ENCODE results near the gene DISP3.

The DISP3 gene

DNA sequence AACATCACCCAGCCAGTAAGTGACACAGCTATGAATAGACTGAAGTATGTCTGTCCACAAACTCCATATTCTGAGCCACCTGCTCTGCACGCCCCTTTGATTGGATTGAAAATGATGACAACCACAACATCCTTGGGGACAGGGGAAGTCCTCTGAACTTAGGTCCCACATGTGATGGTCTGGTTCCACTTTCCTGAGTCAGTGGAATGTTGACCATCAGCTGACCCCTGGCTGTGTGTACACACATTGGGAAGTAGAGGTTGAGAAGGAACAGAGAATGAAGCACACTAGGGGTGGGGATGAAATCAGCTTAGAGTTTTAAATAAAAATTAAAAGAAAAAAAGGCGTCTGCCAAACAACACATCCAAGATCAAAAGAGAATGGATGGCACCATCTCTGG is 8.0 kb upstream of the DISP3 start:
- no peaks in the 10 kb centered on the region for H3K4me1 ChIP-seq
- DNase-seq (ENCODE audit: low spot score in 2 of 2), result no peak
- no peak overlapping the region for H3K4me3 ChIP-seq
- H3K27me3 ChIP-seq (ENCODE audit: low read depth), result no peaks in the 10 kb centered on the region
- in situ Hi-C loops (cut with MboI; ENCODE audit: low sequenced_read_pairs), result loop anchor here (10.0 kb wide), 1 partner anchor 244 kb away; no protein-coding TSS in a partner anchor
- H3K9me3 ChIP-seq, result no peaks in the 10 kb centered on the region
- no peaks in the 10 kb centered on the region for H3K36me3 ChIP-seq (replicated peaks)

DNA sequence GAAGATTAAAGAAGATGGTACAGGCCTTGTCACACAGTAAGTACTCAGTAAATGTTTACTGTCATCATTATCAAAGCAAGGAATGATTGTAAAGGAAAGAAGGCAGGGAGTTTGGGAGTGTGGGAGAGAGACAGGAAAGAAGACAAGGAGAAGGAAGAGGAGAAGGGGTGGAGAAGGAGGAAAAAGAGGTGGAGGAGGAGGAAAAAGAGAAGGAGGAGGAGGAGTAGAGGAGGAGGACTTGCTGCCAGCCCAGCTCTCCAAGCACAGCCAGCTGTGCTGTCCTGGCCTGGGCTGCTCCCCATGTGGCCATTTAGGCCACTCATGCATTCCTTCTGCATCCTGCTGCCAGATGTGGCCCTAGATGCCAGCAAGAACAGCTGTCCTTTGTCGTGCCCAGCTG is 7.5 kb upstream of the DISP3 start:
- in situ Hi-C loops (cut with MboI; ENCODE audit: low sequenced_read_pairs), result loop anchor here (10.0 kb wide), 1 partner anchor 243 kb away; no protein-coding TSS in a partner anchor
- H3K27me3 ChIP-seq (ENCODE audit: low read depth), result 0 out of 2 replicates have a peak, but pooled peaks cover 3% of the 10 kb centered on the region
- H3K36me3 ChIP-seq (replicated peaks), result no peaks in the 10 kb centered on the region
- H3K9me3 ChIP-seq, result no peaks in the 10 kb centered on the region
- no peak for DNase-seq (ENCODE audit: low spot score in 2 of 2)
- H3K4me3 ChIP-seq, result no peak overlapping the region
- no peaks in the 10 kb centered on the region for H3K4me1 ChIP-seq

DNA sequence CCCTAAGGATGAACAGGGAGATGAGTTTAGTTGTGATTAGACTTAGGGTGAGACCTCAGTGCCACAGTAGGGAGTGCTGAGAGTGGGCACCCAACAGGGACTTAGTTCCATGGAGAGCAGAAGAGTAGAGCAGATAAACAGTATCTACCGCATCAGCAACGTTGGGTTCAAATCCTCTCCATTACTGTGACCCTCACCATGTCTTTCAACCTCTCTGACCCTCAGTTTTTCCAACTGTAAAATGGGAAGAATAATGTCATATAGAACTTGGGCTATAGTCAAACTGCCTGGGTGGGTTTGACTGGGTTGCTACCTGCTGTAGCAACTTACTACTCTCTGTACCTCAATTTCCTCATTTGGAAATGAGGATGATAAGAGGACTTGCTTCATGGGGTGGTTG is 6.7 kb upstream of the DISP3 start:
- in situ Hi-C loops (cut with MboI; ENCODE audit: low sequenced_read_pairs), result loop anchor here (10.0 kb wide), 1 partner anchor 243 kb away; no protein-coding TSS in a partner anchor
- no peaks in the 10 kb centered on the region for H3K36me3 ChIP-seq (replicated peaks)
- no peaks in the 10 kb centered on the region for H3K4me1 ChIP-seq
- H3K4me3 ChIP-seq, result no peak overlapping the region
- no peaks in the 10 kb centered on the region for H3K9me3 ChIP-seq
- DNase-seq (ENCODE audit: low spot score in 2 of 2), result no peak
- 0 out of 2 replicates have a peak, but pooled peaks cover 3% of the 10 kb centered on the region for H3K27me3 ChIP-seq (ENCODE audit: low read depth)

DNA sequence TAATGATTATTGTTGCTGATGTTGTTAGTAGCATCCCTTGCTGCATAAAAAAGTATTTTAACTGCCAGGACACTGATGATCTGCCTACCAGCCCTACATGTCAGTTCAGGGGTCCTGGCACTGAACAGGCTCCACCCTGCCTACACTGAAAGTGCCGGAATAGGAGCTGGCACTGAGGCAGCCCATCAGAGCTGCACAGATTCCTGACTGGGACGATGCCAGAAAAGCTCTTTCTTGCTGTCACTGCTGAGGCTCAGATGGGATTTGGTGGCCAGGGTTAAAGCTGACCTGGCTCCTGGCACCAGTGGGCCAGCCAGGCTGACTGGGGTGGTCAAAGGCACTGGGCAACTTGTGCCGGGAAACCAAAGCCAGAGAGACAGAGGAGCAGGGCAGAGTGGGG is 6.2 kb upstream of the DISP3 start:
- Histone ChIP-seq H3K36me3 (replicated peaks) (no peaks in the 10 kb centered on the region), H3K27me3 (ENCODE audit: low read depth) (0 out of 2 replicates have a peak, but pooled peaks cover 3% of the 10 kb centered on the region), H3K4me1 (no peaks in the 10 kb centered on the region), H3K4me3 (no peak overlapping the region), H3K9me3 (no peaks in the 10 kb centered on the region)
- in situ Hi-C loops (cut with MboI; ENCODE audit: low sequenced_read_pairs), result loop anchor here (10.0 kb wide), 1 partner anchor 242 kb away; no protein-coding TSS in a partner anchor
- no peak for DNase-seq (ENCODE audit: low spot score in 2 of 2)

DNA sequence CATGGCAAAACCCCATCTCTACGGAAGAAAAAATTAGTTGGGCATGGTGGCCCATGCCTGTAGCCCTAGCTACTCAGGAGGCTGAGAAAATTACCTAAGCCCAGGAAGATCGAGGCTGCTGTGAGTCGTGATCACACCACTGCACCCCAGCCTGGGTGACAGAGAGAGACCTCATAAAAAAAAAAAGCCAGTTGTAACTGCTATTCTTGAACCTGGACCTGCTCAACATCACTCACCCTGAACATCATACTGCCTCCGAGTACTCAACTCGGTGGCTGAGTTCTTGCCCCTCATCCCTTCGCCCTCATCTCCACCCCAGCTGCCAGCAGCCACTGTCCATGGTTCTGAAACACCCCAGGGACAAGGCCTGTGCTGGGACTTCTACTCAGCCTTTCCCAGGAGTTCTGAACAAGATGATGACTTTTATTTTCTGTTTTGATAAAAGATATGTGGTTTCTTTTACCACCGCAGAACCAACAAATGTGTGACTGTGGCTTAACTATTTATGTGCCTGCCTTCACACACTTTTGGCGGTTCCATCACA is 5.4 kb upstream of the DISP3 start:
- Histone ChIP-seq H3K9me3 (no peaks in the 10 kb centered on the region), H3K4me3 (no peak overlapping the region), H3K27me3 (ENCODE audit: low read depth) (peaks cover 3% of the 10 kb centered on the region), H3K4me1 (no peaks in the 10 kb centered on the region), H3K36me3 (replicated peaks) (no peaks in the 10 kb centered on the region)
- in situ Hi-C loops (cut with MboI; ENCODE audit: low sequenced_read_pairs), result loop anchor here (10.0 kb wide), 1 partner anchor 241 kb away; no protein-coding TSS in a partner anchor
- peak in 1 of 2 experiments; percentile 74 for DNase-seq (ENCODE audit: low spot score in 2 of 2)

DNA sequence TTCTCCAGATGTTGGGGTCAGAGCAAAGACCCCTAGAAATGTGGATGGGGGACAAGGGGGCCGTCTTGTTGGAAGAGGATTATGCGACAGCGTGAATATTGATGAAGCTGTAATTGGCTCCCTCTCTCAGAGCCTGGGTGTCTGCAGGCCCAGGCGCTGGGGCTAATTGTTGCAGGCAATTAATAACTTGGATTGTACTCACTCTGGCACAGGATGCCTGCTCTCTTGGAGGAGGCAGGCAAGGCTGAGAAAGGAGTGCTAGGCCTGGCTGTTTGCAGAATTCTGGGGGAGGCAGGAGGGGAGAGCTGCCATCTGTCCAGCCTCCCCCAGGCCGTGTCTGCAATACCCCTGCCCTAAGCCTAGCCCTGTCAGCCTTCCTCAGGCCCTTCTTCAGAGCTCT is 4.1 kb upstream of the DISP3 start:
- DNase-seq (ENCODE audit: low spot score in 2 of 2), result no peak
- Histone ChIP-seq H3K27me3 (ENCODE audit: low read depth) (peaks cover 9% of the 10 kb centered on the region), H3K4me3 (no peak overlapping the region), H3K36me3 (replicated peaks) (no peaks in the 10 kb centered on the region), H3K4me1 (no peaks in the 10 kb centered on the region; the same call in 1 of the 2 replicates), H3K9me3 (no peaks in the 10 kb centered on the region)
- in situ Hi-C loops (cut with MboI; ENCODE audit: low sequenced_read_pairs), result loop anchor here (10.0 kb wide), 1 partner anchor 240 kb away; no protein-coding TSS in a partner anchor

DNA sequence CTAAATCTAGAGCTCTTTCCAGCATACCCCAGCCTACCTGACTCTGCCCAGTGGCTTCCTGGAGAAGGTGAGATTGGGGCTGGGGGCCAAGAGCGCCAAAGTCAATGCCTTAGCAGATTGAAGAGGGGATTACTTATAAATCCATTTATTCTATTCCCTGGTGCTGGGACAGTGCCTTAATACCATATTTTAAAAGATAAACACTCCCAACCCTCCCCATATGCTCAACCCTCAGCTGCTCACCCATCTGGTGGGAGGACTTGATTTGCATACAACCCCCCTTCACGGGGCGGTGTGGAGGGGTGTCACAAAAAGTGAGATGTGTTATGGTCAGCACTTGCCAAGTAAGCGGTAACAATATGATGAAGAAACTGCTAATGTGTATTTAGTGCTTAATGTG is 3.2 kb upstream of the DISP3 start:
- no peak overlapping the region for H3K4me3 ChIP-seq
- in situ Hi-C loops (cut with MboI; ENCODE audit: low sequenced_read_pairs), result loop anchor here (10.0 kb wide), 1 partner anchor 239 kb away; no protein-coding TSS in a partner anchor
- no peaks in the 10 kb centered on the region for H3K36me3 ChIP-seq (replicated peaks)
- H3K27me3 ChIP-seq (ENCODE audit: low read depth), result peaks cover 18% of the 10 kb centered on the region
- no peak for DNase-seq (ENCODE audit: low spot score in 2 of 2)
- H3K4me1 ChIP-seq, result no peaks in the 10 kb centered on the region; the same call in 1 of the 2 replicates
- H3K9me3 ChIP-seq, result no peaks in the 10 kb centered on the region

DNA sequence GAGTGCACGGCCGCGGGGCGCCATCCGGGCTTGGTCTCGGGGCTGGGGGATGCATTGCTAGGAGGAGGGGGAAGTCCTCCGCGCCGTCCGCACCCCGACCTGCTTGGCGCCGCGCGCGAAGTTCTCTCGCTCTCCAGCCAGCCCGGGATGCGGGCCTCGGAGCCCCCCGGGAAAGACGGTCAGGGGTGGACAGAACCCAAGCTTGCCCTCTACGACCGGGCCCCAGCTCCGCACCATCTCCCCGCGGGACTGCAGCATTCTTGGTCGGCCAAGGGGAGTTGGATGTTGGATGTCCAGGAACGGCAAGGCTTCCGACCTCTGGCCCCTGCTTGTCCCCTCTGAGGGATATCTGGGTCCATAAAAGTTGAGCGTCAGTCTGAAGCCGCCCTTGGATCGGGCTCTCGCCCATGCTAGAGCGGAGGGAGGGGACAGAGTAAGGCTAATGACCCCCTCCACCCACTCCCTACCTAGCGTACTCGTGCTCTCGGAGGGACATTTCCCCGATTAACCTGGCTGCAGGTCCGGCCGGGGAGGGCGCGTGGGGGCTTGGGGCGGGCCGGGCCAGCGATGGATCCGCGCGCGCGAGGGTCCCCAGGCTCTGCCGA is 522 bp downstream of the DISP3 start:
- Histone ChIP-seq H3K27me3 (ENCODE audit: low read depth) (peaks cover 21% of the 10 kb centered on the region), H3K9me3 (no peaks in the 10 kb centered on the region), H3K4me3 (peak overlapping the region; percentile 37), H3K4me1 (no peaks in the 10 kb centered on the region; the same call in 1 of the 2 replicates), H3K36me3 (replicated peaks) (no peaks in the 10 kb centered on the region)
- in situ Hi-C loops (cut with MboI; ENCODE audit: low sequenced_read_pairs), result loop anchor here (10.0 kb wide), 1 partner anchor 235 kb away; no protein-coding TSS in a partner anchor
- DNase-seq (ENCODE audit: low spot score in 2 of 2), result no peak

DNA sequence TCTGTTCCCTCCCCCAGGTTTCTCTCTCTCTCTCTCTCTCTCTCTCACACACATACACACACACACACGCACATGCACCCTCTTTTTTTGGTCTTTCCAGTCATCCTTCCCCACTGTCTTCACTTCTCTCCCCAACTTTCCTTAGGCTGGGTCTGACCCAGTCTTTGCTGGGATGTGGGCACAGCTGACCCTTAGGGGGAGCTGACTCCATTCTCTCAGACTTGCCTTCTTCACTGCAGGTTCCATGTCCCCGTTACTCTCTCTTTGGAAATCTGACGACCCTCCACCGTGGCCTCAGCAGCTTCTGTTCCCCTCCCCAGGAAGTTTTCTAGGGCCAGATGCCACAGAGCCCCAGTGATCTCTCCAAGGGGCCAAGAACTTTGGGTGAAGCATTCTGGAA is 2.1 kb downstream of the DISP3 start:
- no peak for DNase-seq (ENCODE audit: low spot score in 2 of 2)
- H3K4me3 ChIP-seq, result no peak overlapping the region
- H3K27me3 ChIP-seq (ENCODE audit: low read depth), result peaks cover 35% of the 10 kb centered on the region
- no peaks in the 10 kb centered on the region for H3K9me3 ChIP-seq
- no peaks in the 10 kb centered on the region for H3K36me3 ChIP-seq (replicated peaks)
- H3K4me1 ChIP-seq, result no peaks in the 10 kb centered on the region; the same call in 1 of the 2 replicates
- in situ Hi-C loops (cut with MboI; ENCODE audit: low sequenced_read_pairs), result loop anchor here (10.0 kb wide), 1 partner anchor 154 kb away; no protein-coding TSS in a partner anchor

DNA sequence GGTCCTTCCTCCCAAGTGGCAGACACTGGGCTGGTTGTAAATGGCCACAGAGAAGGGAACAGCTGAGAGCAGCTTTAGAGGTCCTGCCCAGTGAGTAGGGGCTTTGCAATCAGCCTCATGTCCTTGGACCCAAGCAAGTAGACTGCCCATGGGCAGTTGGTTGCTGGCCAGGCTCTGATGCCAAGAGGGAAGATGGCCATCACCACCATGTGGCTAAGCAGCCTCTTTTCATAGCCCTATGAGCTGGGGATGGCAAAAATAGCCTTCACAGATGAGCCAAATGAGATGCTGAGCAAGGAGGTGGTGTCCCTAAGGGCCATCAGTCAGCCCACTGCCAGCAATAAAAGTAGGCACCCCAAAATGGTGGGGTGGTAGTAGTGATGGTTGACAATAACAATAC is 3.2 kb downstream of the DISP3 start:
- Histone ChIP-seq H3K4me1 (no peaks in the 10 kb centered on the region; the same call in 1 of the 2 replicates), H3K27me3 (ENCODE audit: low read depth) (peaks cover 39% of the 10 kb centered on the region)
- in situ Hi-C loops (cut with MboI; ENCODE audit: low sequenced_read_pairs), result loop anchor here (10.0 kb wide), 1 partner anchor 153 kb away; no protein-coding TSS in a partner anchor

DNA sequence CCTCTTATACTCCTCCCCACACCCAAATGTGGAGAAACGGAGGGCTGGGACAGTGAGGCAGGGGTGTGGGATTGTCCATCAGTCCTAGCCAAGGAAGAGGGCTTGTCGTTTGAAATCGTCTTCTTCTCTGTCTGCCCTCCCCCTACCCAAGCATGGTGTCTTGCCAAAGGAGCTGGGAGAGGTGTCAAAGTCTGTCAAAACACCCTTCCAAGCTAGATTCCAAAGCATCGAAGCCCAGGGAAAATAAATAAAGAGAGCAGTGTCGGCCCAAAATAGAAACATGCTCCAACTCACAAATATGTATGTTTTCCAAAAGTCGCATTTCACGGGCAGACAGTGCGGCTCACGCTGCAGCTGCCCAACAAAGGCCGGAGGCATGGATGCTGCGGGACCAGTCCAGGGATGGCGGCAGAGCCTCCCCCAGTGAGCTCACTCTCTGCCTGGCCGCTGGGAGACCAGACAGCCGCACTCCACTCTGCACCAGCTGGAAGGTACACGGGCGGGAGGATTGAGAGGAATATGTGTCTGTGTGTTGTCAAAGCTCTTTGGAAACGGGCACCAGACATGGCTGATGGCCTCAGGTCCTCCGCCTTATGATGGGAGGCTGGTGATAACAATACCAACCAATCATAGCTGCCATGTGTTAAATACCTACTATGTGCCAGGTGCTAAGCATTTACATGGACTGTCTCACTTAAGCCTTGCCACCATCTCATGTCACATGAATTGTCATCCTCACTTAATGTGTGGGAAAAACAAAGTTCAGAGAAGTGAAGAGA is 3.9 kb downstream of the DISP3 start:
- in situ Hi-C loops (cut with MboI; ENCODE audit: low sequenced_read_pairs), result loop anchor here (10.0 kb wide), 1 partner anchor 152 kb away; no protein-coding TSS in a partner anchor
- H3K36me3 ChIP-seq (replicated peaks), result no peaks in the 10 kb centered on the region

More for the DNA sequence above, 3.2 kb downstream of the DISP3 start:
- no peak for DNase-seq (ENCODE audit: low spot score in 2 of 2)
- Histone ChIP-seq H3K36me3 (replicated peaks) (no peaks in the 10 kb centered on the region), H3K4me3 (no peak overlapping the region), H3K9me3 (no peaks in the 10 kb centered on the region)

DNA sequence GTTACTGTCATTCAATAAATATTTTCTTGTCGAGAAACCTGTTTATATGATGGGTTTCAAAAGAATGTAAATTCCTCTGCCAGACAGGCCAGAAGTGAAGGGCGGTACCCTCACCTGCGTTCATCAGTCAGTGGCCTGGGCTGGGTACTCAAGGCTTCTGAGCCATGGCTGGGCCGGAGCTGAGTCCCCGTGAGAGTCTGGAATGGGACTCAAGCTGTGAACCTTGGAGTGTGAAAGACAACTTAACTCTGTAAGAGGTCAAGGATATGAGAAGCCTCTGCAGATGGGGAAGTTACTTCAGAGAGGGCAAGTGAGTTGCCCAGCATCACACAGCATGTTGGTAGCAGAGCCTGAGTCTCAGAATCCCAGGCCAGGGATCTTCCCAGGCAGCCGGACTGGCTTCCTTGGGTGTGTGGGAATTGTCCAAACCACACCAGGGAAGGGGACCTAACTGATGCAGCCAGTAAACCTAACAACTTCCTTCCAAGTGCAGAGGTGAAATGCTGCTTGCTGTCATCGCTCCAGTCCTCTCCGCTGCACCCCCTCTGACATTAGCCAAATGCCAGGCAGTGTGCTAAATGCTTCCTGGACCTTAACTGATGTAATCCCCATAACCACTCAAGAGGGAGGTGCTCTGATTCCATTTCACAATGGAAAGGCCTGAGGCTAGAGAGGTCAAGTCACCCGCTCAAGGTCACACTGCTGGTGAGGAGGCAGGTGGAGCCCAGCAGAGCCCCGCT is 4.8 kb downstream of the DISP3 start:
- H3K4me1 ChIP-seq, result no peaks in the 10 kb centered on the region; the same call in 1 of the 2 replicates
- no peaks in the 10 kb centered on the region for H3K36me3 ChIP-seq (replicated peaks)
- peaks cover 53% of the 10 kb centered on the region for H3K27me3 ChIP-seq (ENCODE audit: low read depth)
- no peak overlapping the region for H3K4me3 ChIP-seq
- no peaks in the 10 kb centered on the region for H3K9me3 ChIP-seq
- DNase-seq (ENCODE audit: low spot score in 2 of 2), result no peak
- in situ Hi-C loops (cut with MboI; ENCODE audit: low sequenced_read_pairs), result loop anchor here (10.0 kb wide), 1 partner anchor 151 kb away; no protein-coding TSS in a partner anchor

More for the DNA sequence above, 3.9 kb downstream of the DISP3 start:
- H3K9me3 ChIP-seq, result no peaks in the 10 kb centered on the region
- H3K4me1 ChIP-seq, result no peaks in the 10 kb centered on the region; the same call in 1 of the 2 replicates
- H3K4me3 ChIP-seq, result no peak overlapping the region
- H3K27me3 ChIP-seq (ENCODE audit: low read depth), result peaks cover 46% of the 10 kb centered on the region
- no peak for DNase-seq (ENCODE audit: low spot score in 2 of 2)

DNA sequence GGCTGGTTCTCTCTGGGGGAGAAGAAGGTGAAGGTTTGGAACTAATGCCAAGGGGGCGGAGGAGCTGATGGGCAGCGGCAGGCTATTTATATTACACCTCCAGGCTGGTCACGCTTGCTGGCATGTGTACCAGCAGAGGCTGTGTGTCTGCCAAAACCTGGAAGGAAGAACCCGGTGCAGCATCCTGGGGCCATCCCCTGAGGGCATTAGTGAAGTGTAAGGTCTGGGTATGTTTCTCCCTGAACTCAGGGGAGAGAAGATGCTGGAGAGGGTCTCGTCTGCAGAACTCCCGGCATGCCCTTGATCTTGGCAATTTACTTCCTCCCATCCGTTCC is 5.3 kb downstream of the DISP3 start:
- in situ Hi-C loops (cut with MboI; ENCODE audit: low sequenced_read_pairs), result loop anchor here (10.0 kb wide), 1 partner anchor 151 kb away; no protein-coding TSS in a partner anchor
- H3K36me3 ChIP-seq (replicated peaks), result no peaks in the 10 kb centered on the region
- H3K27me3 ChIP-seq (ENCODE audit: low read depth), result peaks cover 58% of the 10 kb centered on the region
- no peak overlapping the region for H3K4me3 ChIP-seq
- H3K9me3 ChIP-seq, result no peaks in the 10 kb centered on the region
- no peaks in the 10 kb centered on the region; the same call in 1 of the 2 replicates for H3K4me1 ChIP-seq
- DNase-seq (ENCODE audit: low spot score in 2 of 2), result no peak
